H1 (cell line): ENCODE measurements around the gene C13orf42.

Experiments
- CBX8 ChIP-seq: fragments of 300-800, 300-1000 bp; sonication (generic); IDR thresholded peaks from 2 replicates; pipeline ENCODE4 v1.7.1; 2016; ENCODE audit warnings: low read depth, low read length, borderline replicate concordance
- POLR2AphosphoS5 ChIP-seq: IDR thresholded peaks from 2 replicates; pipeline ENCODE4 v1.6.1; 2011; ENCODE audit warnings: low read depth, low read length
- SIN3A ChIP-seq, 2 experiments: IDR thresholded peaks in 1 of 2; conservative IDR thresholded peaks in 1 of 2; 2 replicates each; pipeline ENCODE4 v1.6.1; 2011 to 2012; ENCODE audit warnings: low read length in 2 of 2, improper control_type of control experiment in 1 of 2, low read depth in 1 of 2, mild to moderate bottlenecking in 1 of 2
- TBP ChIP-seq: IDR thresholded peaks from 2 replicates; pipeline ENCODE4 v1.6.1; 2011; ENCODE audit warnings: low read depth, low read length, improper control_type of control experiment
- TF ChIP-seq, protein P1 (sequence below): IDR thresholded peaks from 2 replicates; pipeline ENCODE4 v1.6.1; 2012; ENCODE audit warnings: inconsistent platforms
- TF ChIP-seq, protein P2 (sequence below), 3 experiments: IDR thresholded peaks; 1 replicate in 2 of 3; 2 replicates in 1 of 3; pipeline versions ENCODE4 v1.5.1 to v1.6.1; 2011; ENCODE audit warnings: low read length in 3 of 3, mild to moderate bottlenecking in 3 of 3, inconsistent platforms in 2 of 3, low read depth in 1 of 3, moderate library complexity in 1 of 3; ENCODE audit not compliant: insufficient read depth in 1 of 3; ENCODE audit errors: control extremely low read depth in 1 of 3
- TF ChIP-seq, protein P3 (sequence below): IDR thresholded peaks from 2 replicates; pipeline ENCODE4 v1.6.1; 2012; ENCODE audit warnings: low read length, inconsistent platforms

DNA sequence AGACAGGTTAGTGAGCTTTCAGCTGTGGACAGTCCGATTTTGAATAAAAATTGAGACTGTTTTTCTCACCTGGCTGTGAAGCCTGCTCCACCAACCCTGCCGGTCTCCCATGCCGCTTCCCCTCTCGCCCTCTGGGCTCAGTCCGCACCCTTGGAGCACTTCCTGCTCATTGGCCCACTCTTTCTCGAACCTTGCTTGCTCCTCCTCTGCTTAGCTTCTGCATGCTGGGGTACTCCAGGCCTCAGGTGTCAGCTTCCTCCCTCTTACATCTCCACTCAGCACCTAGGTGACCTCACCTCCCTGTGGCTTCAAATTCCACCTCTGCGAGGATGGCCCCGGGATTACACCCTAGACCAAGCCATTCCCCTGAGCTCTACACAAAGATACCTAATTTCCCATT is 39.6 kb downstream of the C13orf42 start:
- TF ChIP-seq POLR2AphosphoS5 (no peak), SIN3A (conservative IDR thresholded peaks at IDR 0.05 in 1 of 2, IDR thresholded peaks at IDR 0.05 in 1 of 2; ENCODE audit: low read depth in 1 of 2, low read length in 2 of 2) (no peak), CBX8 (no peak), TBP (no peak)
- TF ChIP-seq, protein P1, sequence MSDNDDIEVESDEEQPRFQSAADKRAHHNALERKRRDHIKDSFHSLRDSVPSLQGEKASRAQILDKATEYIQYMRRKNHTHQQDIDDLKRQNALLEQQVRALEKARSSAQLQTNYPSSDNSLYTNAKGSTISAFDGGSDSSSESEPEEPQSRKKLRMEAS: no peak
- TF ChIP-seq, protein P2, sequence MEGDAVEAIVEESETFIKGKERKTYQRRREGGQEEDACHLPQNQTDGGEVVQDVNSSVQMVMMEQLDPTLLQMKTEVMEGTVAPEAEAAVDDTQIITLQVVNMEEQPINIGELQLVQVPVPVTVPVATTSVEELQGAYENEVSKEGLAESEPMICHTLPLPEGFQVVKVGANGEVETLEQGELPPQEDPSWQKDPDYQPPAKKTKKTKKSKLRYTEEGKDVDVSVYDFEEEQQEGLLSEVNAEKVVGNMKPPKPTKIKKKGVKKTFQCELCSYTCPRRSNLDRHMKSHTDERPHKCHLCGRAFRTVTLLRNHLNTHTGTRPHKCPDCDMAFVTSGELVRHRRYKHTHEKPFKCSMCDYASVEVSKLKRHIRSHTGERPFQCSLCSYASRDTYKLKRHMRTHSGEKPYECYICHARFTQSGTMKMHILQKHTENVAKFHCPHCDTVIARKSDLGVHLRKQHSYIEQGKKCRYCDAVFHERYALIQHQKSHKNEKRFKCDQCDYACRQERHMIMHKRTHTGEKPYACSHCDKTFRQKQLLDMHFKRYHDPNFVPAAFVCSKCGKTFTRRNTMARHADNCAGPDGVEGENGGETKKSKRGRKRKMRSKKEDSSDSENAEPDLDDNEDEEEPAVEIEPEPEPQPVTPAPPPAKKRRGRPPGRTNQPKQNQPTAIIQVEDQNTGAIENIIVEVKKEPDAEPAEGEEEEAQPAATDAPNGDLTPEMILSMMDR (IDR thresholded peaks at IDR 0.05; ENCODE audit: control extremely low read depth in 1 of 3, insufficient read depth in 1 of 3, low read depth in 1 of 3, low read length in 3 of 3): no peak
- TF ChIP-seq, protein P3, sequence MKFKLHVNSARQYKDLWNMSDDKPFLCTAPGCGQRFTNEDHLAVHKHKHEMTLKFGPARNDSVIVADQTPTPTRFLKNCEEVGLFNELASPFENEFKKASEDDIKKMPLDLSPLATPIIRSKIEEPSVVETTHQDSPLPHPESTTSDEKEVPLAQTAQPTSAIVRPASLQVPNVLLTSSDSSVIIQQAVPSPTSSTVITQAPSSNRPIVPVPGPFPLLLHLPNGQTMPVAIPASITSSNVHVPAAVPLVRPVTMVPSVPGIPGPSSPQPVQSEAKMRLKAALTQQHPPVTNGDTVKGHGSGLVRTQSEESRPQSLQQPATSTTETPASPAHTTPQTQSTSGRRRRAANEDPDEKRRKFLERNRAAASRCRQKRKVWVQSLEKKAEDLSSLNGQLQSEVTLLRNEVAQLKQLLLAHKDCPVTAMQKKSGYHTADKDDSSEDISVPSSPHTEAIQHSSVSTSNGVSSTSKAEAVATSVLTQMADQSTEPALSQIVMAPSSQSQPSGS: no peak
